Endothelial cell of umbilical vein (primary cell): Measurements from ENCODE around the gene TMPRSS6. TPM values are rescaled to one million over a fixed set of nuclear protein-coding genes. Genes with fewer than 3 reads are reported as not detected.

ENCODE experiments used
- BruUV-seq: library from RNA; stranded (reverse); fragments of 400-500 nt; replicated peaks from 2 replicates; lab custom pipeline; 2021; lab: Mats Ljungman, UMichigan
- CTCF ChIA-PET: fragments of 300-600, 350-600 bp; sonication (Branson Sonifier 250); formaldehyde crosslinking; loops from one replicate; lab custom pipeline; 2021; ENCODE audit warnings: antibody characterized with exemption, inconsistent platforms; lab: Charles Lee
- POLR2A ChIA-PET: fragments of 300-600, 350-600 bp; sonication (Branson Sonifier 250); formaldehyde crosslinking; loops from one replicate; lab custom pipeline; 2021; ENCODE audit warnings: antibody characterized with exemption, inconsistent platforms; lab: Charles Lee
- DNase-seq: peaks from one replicate; pipeline ENCODE4 v3.0.0-alpha.2; 2011; ENCODE audit warnings: low read depth, low spot score
- FAIRE-seq: peaks from 2 replicates; lab custom pipeline; 2011; peaks lifted over from hg19 to GRCh38; lab: Jason Lieb, UNC
- H2AFZ ChIP-seq: 2 replicates; pipeline ENCODE4 v1.6.0; 2012; ENCODE audit warnings: low read depth, low read length, control low read depth, inconsistent platforms
- H3K27ac ChIP-seq: 2 replicates; pipeline ENCODE4 v1.5.1; 2011; ENCODE audit warnings: low read depth, mild to moderate bottlenecking, control low read depth, low read length, moderate library complexity; ENCODE audit not compliant: insufficient read depth
- H3K27me3 ChIP-seq, 2 experiments: 2 replicates each; pipeline versions ENCODE4 v1.6.0 to v1.6.1; 2011; ENCODE audit warnings: low read length in 2 of 2, mixed read lengths in 1 of 2; ENCODE audit not compliant: control insufficient read depth in 2 of 2, insufficient read depth in 2 of 2
- H3K36me3 ChIP-seq, 2 experiments: 2 replicates in 1 of 2; 3 replicates in 1 of 2; pipeline ENCODE4 v1.5.1; 2011; ENCODE audit warnings: low read length in 2 of 2, mild to moderate bottlenecking in 1 of 2, moderate library complexity in 1 of 2; ENCODE audit not compliant: control insufficient read depth in 2 of 2, insufficient read depth in 2 of 2; ENCODE audit errors: extremely low read depth in 1 of 2
- H3K4me1 ChIP-seq: 3 replicates; pipeline ENCODE4 v1.5.1; 2011; ENCODE audit warnings: mild to moderate bottlenecking, low read length; ENCODE audit not compliant: control insufficient read depth, insufficient read depth; ENCODE audit errors: extremely low read depth
- H3K4me2 ChIP-seq: 2 replicates; pipeline ENCODE4 v1.6.1; 2011; ENCODE audit warnings: low read length, control low read depth, mixed read lengths; ENCODE audit not compliant: insufficient read depth
- H3K4me3 ChIP-seq, 3 experiments: fragments of 200-600 bp in 1 of 3; sonication (generic), shearing (Covaris generic) in 1 of 3; replicated peaks in 1 of 3; 2 replicates each; pipeline ENCODE4 v1.5.1; 2011 to 2016; ENCODE audit warnings: control low read depth in 3 of 3, low read length in 3 of 3, mild to moderate bottlenecking in 2 of 3, inconsistent platforms in 1 of 3, low read depth in 1 of 3, moderate library complexity in 1 of 3; ENCODE audit not compliant: insufficient read depth in 1 of 3
- H3K79me2 ChIP-seq: 2 replicates; pipeline ENCODE4 v1.6.0; 2012; ENCODE audit warnings: low read length, inconsistent platforms; ENCODE audit not compliant: control insufficient read depth, insufficient read depth
- H3K9ac ChIP-seq: replicated peaks from 2 replicates; pipeline ENCODE3; 2011; ENCODE audit warnings: low read length, control low read depth; ENCODE audit not compliant: insufficient read depth; ENCODE audit errors: extremely low read depth
- H3K9me1 ChIP-seq: replicated peaks from 3 replicates; pipeline ENCODE4 v1.6.0; 2011; ENCODE audit warnings: mild to moderate bottlenecking, low read length; ENCODE audit not compliant: control insufficient read depth, insufficient read depth; ENCODE audit errors: extremely low read depth
- H3K9me3 ChIP-seq: replicated peaks from 2 replicates; pipeline ENCODE4 v1.5.1; 2012; ENCODE audit warnings: low read length, inconsistent platforms; ENCODE audit not compliant: control insufficient read depth, insufficient read depth
- H4K20me1 ChIP-seq: replicated peaks from 2 replicates; pipeline ENCODE3; 2011; ENCODE audit warnings: mild to moderate bottlenecking, low read length; ENCODE audit not compliant: control insufficient read depth, insufficient read depth; ENCODE audit errors: extremely low read depth
- CTCF ChIP-seq, 2 donors: IDR thresholded peaks; 1 replicate in 1 of 2; 2 replicates in 1 of 2; pipeline ENCODE4 v1.5.1; 2011; ENCODE audit warnings: low read length in 2 of 2, mild to moderate bottlenecking in 2 of 2, moderate library complexity in 2 of 2, control low read depth in 1 of 2, inconsistent platforms in 1 of 2, low read depth in 1 of 2; ENCODE audit not compliant: insufficient read depth in 1 of 2; ENCODE audit errors: extremely low read depth in 1 of 2
- EZH2 ChIP-seq: IDR thresholded peaks from 2 replicates; pipeline ENCODE4 v1.6.1; 2012; ENCODE audit warnings: borderline replicate concordance, low read depth, mild to moderate bottlenecking, moderate library complexity, low read length, inconsistent platforms; ENCODE audit not compliant: severe bottlenecking
- FOS ChIP-seq: IDR thresholded peaks from 2 replicates; pipeline ENCODE4 v1.6.1; 2011; ENCODE audit warnings: mild to moderate bottlenecking, low read length, moderate library complexity, borderline replicate concordance; ENCODE audit not compliant: insufficient read depth
- GATA2 ChIP-seq: IDR thresholded peaks from 2 replicates; pipeline ENCODE4 v1.7.0; 2011; ENCODE audit warnings: low read depth, mild to moderate bottlenecking, moderate library complexity, mixed read lengths, low read length; ENCODE audit not compliant: insufficient read length, insufficient read depth
- JUN ChIP-seq: IDR thresholded peaks from 2 replicates; pipeline ENCODE4 v1.6.1; 2011; ENCODE audit warnings: borderline replicate concordance, low read depth; ENCODE audit not compliant: insufficient read length, insufficient read depth
- MYC ChIP-seq: IDR thresholded peaks from one replicate; pipeline ENCODE4 v1.6.1; 2011; ENCODE audit warnings: mild to moderate bottlenecking, low read depth, low read length
- POLR2A ChIP-seq: IDR thresholded peaks from 2 replicates; pipeline ENCODE4 v1.6.1; 2012; ENCODE audit warnings: low read depth, mild to moderate bottlenecking, control low read depth, low read length
- POLR2AphosphoS5 ChIP-seq: IDR thresholded peaks from 2 replicates; pipeline ENCODE4 v1.6.1; 2012; ENCODE audit warnings: low read depth, mild to moderate bottlenecking, control low read depth, low read length, moderate library complexity; ENCODE audit not compliant: insufficient read depth
- dilution Hi-C: fragments of 300-500 bp; cut with MboI; formaldehyde crosslinking; loops from one replicate; pipeline ENCODE4 v1.15.0; 2019; ENCODE audit warnings: low sequenced_read_pairs; ENCODE audit not compliant: extremely low pct_ligation_motif_present
- intact Hi-C: fragments of 100-400 bp; cut with micrococcal nuclease; formaldehyde crosslinking; loops from one replicate; pipeline ENCODE4 v1.10.0; 2022
- polyA plus RNA-seq, 4 experiments: library from polyadenylated mRNA; depleted of rRNA in 3 of 4; stranded (reverse) in 3 of 4; unstranded in 1 of 4; fragments of >200 nt; gene quantifications; 2 replicates each; pipeline versions ENCODE4 v1.2.1 to v1.2.3, GENCODE V29; 2011 to 2012; ENCODE audit warnings: missing spikeins in 1 of 4
- total RNA-seq: library from RNA; stranded (reverse); gene quantifications from 2 replicates; pipeline ENCODE4 v1.2.3, GENCODE V29; 2021
- TF ChIP-seq, protein P1 (sequence below): IDR thresholded peaks from 2 replicates; pipeline ENCODE4 v1.6.1; 2011; ENCODE audit not compliant: insufficient read depth, insufficient read length

TMPRSS6 gene
- total and polyA plus RNA-seq, 2 donors (not counting 3 experiments of a cell fraction or from before 2014, with no cell fraction given), result not detected

GRCh38 chr22:37060801-37061610 is 48.5 kb downstream of the TMPRSS6 start:
- Histone ChIP-seq H4K20me1 (no peaks in the 10 kb centered on the region), H3K4me2 (no peak overlapping the region), H3K27me3 (no peaks in the 10 kb centered on the region), H3K9me1 (no peaks in the 10 kb centered on the region), H3K9ac (no peak overlapping the region), H3K27ac (no peak overlapping the region), H2AFZ (no peak overlapping the region), H3K9me3 (no peaks in the 10 kb centered on the region), H3K4me3 (no peak overlapping the region), H3K4me1 (no peaks in the 10 kb centered on the region), H3K79me2 (no peaks in the 10 kb centered on the region), H3K36me3 (peaks cover 3 to 33% of the 10 kb centered on the region in 2 experiments)
- DNase-seq (no peak), FAIRE-seq (no peak)
- no TSS peak for BruUV-seq
- ChIA-PET POLR2A (no interaction called here), CTCF (no interaction called here)
- dilution Hi-C loops (no loop called here), intact Hi-C loops (no loop called here)
- TF ChIP-seq CTCF (IDR thresholded peaks at IDR 0.05; ENCODE audit: extremely low read depth in 1 of 2, insufficient read depth in 1 of 2, low read depth in 1 of 2, low read length in 2 of 2) (no peak), JUN (no peak), MYC (no peak), POLR2AphosphoS5 (no peak), EZH2 (no peak), GATA2 (no peak), POLR2A (no peak), FOS (no peak)
- TF ChIP-seq, protein P1, sequence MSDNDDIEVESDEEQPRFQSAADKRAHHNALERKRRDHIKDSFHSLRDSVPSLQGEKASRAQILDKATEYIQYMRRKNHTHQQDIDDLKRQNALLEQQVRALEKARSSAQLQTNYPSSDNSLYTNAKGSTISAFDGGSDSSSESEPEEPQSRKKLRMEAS, result no peak
